ENCODE results near the gene IQCK. TPM values are rescaled to one million over a fixed set of nuclear protein-coding genes. Genes with fewer than 3 reads are reported as not detected.

IQCK gene
- total RNA-seq, 2 donors from 2014 or later, result 2.2 to 3.7 TPM

DNA sequence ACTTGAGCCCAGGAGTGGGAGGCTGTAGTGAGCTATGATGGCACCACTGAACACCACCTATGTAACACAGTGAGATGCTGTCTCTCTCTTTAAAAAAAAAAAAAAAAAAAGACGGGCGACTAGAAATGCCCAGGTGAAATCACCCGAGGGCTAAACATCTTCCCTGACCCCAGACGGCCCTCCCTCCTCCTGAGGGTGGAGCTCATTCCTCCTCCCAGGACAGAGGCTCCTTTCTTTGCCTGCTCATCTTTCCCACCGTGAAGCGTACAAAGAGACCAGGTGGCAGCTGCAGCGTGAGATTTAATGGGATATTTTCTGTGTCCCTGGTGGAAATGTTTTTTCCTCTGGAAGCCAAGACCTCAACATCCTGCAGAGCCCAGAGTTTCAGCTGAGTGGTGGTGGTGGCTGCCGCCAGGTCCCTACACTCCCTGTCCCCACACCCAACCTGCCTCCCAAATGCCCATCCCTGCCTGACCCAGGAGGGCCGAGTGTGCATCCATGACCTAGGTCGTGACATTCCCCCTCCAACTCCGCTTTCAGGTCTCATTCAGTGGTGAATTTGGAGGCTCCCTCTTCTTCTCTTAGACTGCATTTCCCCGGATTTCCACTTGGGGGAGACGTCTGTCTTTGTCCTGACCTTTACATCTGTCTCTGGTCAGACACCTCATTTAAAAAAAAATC lies 181.0 kb downstream of the IQCK start:
- Mint-ChIP-seq H3K27me3 (peaks cover 9% of the 10 kb centered on the region), H3K4me1 (peaks cover 4% of the 10 kb centered on the region), H3K27ac (peak overlapping the region; percentile 53), H3K4me3 (no peak overlapping the region), H3K36me3 (ENCODE audit: low read depth) (peaks cover 2% of the 10 kb centered on the region)
- H3K9me3 ChIP-seq (ENCODE audit: control insufficient read depth, low read length, poor library complexity, severe bottlenecking), result no peaks in the 10 kb centered on the region
- peak; percentile 39 for ATAC-seq
- DNase-seq, result peak in 1 of 3 donors; percentile 12

DNA sequence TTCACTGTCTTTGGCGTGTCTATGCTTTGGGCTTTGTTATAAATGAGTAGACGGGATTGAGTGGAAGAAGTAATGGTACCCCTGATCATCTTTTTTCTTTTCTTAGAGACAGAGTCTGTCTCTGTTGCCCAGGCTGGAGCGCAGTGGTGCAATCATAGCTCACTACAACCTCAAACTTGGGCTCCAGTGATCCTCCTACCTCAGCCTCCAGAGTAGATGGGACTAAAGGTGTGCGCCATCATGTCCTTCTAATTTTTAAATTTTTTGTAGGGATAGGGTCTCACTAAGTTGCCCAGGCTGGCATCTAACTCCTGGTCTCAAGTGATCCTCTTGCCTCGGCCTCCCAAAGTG lies 181.5 kb downstream of the IQCK start:
- peaks cover 9% of the 10 kb centered on the region for H3K27me3 Mint-ChIP-seq
- peaks cover 4% of the 10 kb centered on the region for H3K4me1 Mint-ChIP-seq
- H3K4me3 Mint-ChIP-seq, result no peak overlapping the region
- DNase-seq (no peak), ATAC-seq (no peak)
- peak overlapping the region; percentile 53 for H3K27ac Mint-ChIP-seq
- no peaks in the 10 kb centered on the region for H3K9me3 ChIP-seq (ENCODE audit: control insufficient read depth, low read length, poor library complexity, severe bottlenecking)
- H3K36me3 Mint-ChIP-seq (ENCODE audit: low read depth), result peaks cover 2% of the 10 kb centered on the region

DNA sequence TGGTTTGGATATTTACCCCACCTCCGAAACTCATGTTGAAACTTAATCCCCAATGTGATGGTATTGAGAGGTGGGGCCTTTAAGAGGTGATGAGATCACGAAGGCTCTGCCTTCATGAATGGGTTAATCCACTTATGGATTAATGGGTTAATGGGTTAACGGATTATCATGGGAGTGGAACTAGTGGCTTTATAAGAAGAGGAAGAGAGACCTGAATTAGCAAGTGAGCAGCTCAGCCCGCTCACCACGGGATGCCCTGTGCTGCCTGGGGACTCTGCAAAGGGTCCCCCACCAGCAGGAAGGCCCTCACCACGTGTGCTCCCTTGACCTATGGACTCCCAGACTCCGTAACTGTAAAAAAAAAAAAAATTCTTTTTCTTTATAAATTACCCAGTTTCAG lies 183.1 kb downstream of the IQCK start:
- Mint-ChIP-seq H3K27me3 (peaks cover 9% of the 10 kb centered on the region), H3K36me3 (ENCODE audit: low read depth) (peaks cover 2% of the 10 kb centered on the region), H3K4me1 (peaks cover 4% of the 10 kb centered on the region), H3K27ac (no peak overlapping the region), H3K4me3 (no peak overlapping the region)
- ATAC-seq, result no peak
- H3K9me3 ChIP-seq (ENCODE audit: control insufficient read depth, low read length, poor library complexity, severe bottlenecking), result no peaks in the 10 kb centered on the region
- DNase-seq, result no peak

DNA sequence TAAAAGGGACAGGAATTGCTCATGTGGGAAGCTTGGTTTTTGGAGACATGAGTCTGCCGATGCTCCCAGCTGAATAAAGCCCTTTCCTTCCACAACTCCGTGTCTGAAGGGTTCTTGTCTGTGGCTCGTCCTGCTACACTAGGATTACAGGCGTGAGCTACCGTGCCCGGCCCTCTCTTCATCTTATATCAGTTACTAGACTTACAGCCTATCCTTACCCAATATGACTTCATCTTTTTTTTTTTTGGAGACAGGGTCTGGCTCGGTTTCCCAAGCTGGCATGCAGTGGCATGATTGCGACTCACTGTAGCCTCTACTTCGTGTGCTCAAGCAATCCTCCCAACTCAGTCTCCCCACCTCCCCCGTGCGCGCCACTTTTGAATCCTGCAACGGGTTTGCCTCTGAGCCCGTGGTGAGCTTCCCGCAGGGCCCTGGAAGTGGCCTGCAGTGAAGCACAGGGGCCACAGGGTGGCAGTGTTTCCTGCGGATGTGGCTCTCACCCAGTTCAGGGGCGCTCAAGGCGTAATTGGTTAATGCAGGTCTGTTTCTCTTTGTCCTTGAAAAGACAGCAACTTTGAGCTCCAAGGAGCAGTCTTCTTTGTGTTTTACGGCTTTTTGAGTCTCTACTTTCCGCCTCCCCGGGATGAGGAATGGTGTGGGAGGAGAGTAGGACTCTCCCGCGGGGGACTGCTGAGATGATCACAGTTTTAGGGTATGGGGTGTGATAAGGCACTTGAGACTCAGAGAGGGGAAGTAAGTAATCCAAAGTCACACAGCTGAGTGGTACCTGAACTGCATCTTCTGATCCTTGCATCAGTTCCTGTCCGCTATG lies 189.3 kb downstream of the IQCK start:
- Mint-ChIP-seq H3K4me1 (peaks cover 10% of the 10 kb centered on the region), H3K27ac (peak overlapping the region; percentile 72), H3K4me3 (peak overlapping the region; percentile 50), H3K27me3 (peaks cover 25% of the 10 kb centered on the region), H3K36me3 (ENCODE audit: low read depth) (peaks cover 2% of the 10 kb centered on the region)
- ATAC-seq, result peak; percentile 99
- no peaks in the 10 kb centered on the region for H3K9me3 ChIP-seq (ENCODE audit: control insufficient read depth, low read length, poor library complexity, severe bottlenecking)
- peak; percentile 46 to 67 (median 46) for DNase-seq

Other genes starting within 250 kb of the IQCK start
- gene GDE1, start 196.2 kb upstream of the IQCK start, total RNA-seq, result 10 to 100 TPM; 25.1 to 32.0 TPM
- gene CCP110, start 194.3 kb upstream of the IQCK start, total RNA-seq, result 10 to 100 TPM; 13.9 to 15.4 TPM
- gene VPS35L, start 162.6 kb upstream of the IQCK start, total RNA-seq, result 10 to 100 TPM; 37.6 to 47.6 TPM
- 1 to 10 TPM; 7.7 to 7.9 TPM for gene KNOP1, start within 50 bp of the IQCK start, total RNA-seq
- gene GPRC5B, start 166.6 kb downstream of the IQCK start, total RNA-seq, result 1 to 10 TPM; 2.5 to 2.9 TPM